Activated CD4-positive, alpha-beta memory T cell treated with anti-CD3 and anti-CD28 coated beads, Interleukin-2, amount 10 ng/mL, durations not matched to agents 7 days and 5 days (primary cell): ENCODE measurements around the gene ALDH16A1. TPM values are rescaled to one million over a fixed set of nuclear protein-coding genes. Genes with fewer than 3 reads are reported as not detected.
"Not testable (repeated sequence)": the region's sequence is repeated elsewhere in the genome, so short reads cannot be mapped to it uniquely, and the experiment has no call there.

ENCODE experiments used
- CTCF ChIA-PET: fragments of 350-600 bp; sonication (Branson Sonifier 250); formaldehyde crosslinking; loops from one replicate; lab custom pipeline; 2021; ENCODE audit warnings: antibody characterized with exemption, inconsistent platforms; lab: Charles Lee
- POLR2A ChIA-PET: fragments of 350-600 bp; sonication (Branson Sonifier 250); formaldehyde crosslinking; loops from one replicate; lab custom pipeline; 2021; ENCODE audit warnings: antibody characterized with exemption; lab: Charles Lee
- DNase-seq: peaks from one replicate; pipeline ENCODE4 v3.0.0-alpha.2; 2020
- H3K27ac Mint-ChIP-seq: one replicate; pipeline ENCODE4 v1.8.0; 2021; ENCODE audit warnings: mild to moderate bottlenecking, mixed read lengths
- H3K27me3 Mint-ChIP-seq: one replicate; pipeline ENCODE4 v1.8.0; 2021; ENCODE audit warnings: mixed read lengths
- H3K36me3 Mint-ChIP-seq: one replicate; pipeline ENCODE4 v1.8.0; 2021; ENCODE audit warnings: low read depth, mixed read lengths
- H3K4me1 Mint-ChIP-seq: one replicate; pipeline ENCODE4 v1.8.0; 2021; ENCODE audit warnings: mixed read lengths
- H3K4me3 Mint-ChIP-seq: one replicate; pipeline ENCODE4 v1.8.0; 2021; ENCODE audit warnings: mild to moderate bottlenecking, mixed read lengths
- H3K9me3 Mint-ChIP-seq: one replicate; pipeline ENCODE4 v1.8.0; 2021; ENCODE audit warnings: mixed read lengths
- total RNA-seq, 2 experiments: library from RNA; stranded (reverse); gene quantifications; one replicate each; pipeline ENCODE4 v1.2.3, GENCODE V29; 2021

Gene ALDH16A1
- total RNA-seq, 2 experiments from 2014 or later: 34.1 to 36.6 TPM

DNA sequence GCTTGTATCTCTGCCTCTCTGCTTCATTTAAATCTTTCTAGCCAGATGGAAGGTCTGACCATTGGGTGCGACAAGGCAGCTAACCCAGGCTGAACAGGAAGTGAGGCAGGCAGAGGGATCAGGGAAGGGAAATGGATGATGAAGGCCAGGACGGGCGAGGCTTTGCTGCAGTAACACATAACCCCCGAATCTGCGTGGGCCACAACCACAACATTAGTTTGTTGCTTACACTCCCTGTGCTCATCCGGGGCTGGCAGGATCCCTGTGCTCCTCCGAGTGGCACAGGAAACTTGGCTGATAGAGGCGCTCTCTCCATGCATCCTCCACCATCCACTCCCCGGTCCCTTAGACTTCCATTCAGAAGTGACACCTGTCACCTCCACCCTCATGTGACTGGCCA is 19.9 kb downstream of the ALDH16A1 start:
- H3K9me3 Mint-ChIP-seq: no peaks in the 10 kb centered on the region
- peak overlapping the region; percentile 97 for H3K4me3 Mint-ChIP-seq
- ChIA-PET POLR2A (interaction anchor here (0.6 to 10.7 kb wide), 13 partner anchors 10 to 204 kb away, joined by 3 to 192 read pairs (median 6); partner anchors contain the start of genes ALDH16A1, PIH1D1, PRMT1 and RPL13A), CTCF (interaction anchor here (0.6 to 5.9 kb wide), 20 partner anchors 15 to 203 kb away, joined by 3 to 159 read pairs (median 4); partner anchors contain the start of genes ALDH16A1, PIH1D1, PRMT1 and RPL13A)
- peaks cover 27% of the 10 kb centered on the region for H3K36me3 Mint-ChIP-seq
- H3K27ac Mint-ChIP-seq: peak overlapping the region; percentile 92
- peaks cover 68% of the 10 kb centered on the region for H3K4me1 Mint-ChIP-seq
- no peaks in the 10 kb centered on the region for H3K27me3 Mint-ChIP-seq
- no peak for DNase-seq

DNA sequence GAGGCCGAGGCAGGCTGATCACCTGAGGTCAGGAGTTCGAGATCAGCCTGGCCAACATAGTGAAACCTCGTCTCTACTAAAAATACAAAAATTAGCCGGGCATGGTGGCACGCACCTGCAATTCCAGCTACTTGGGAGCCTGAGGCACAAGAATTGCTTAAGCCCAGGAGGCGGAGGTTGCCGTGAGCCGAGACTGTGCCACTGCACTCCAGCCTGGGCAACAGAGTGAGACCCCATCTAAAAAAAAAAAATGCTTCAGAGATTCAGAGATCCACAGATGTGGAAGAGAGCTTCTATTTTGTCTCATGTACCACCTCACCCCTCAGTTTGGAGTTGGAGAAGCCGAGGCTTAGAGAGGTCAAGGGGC is 20.5 kb downstream of the ALDH16A1 start:
- CTCF ChIA-PET: interaction anchor here (0.6 to 5.9 kb wide), 20 partner anchors 15 to 376 kb away, joined by 3 to 159 read pairs (median 4); partner anchors contain the start of genes ALDH16A1, PIH1D1, PRMT1 and RPL13A
- peaks cover 27% of the 10 kb centered on the region for H3K36me3 Mint-ChIP-seq
- H3K9me3 Mint-ChIP-seq, H3K27me3 Mint-ChIP-seq, DNase-seq: not testable (repeated sequence)
- H3K4me1 Mint-ChIP-seq: peaks cover 62% of the 10 kb centered on the region
- H3K27ac Mint-ChIP-seq: peak overlapping the region; percentile 92
- H3K4me3 Mint-ChIP-seq: peak overlapping the region; percentile 97
- POLR2A ChIA-PET: interaction anchor here (0.6 to 10.7 kb wide), 13 partner anchors 9 to 203 kb away, joined by 3 to 192 read pairs (median 6); partner anchors contain the start of genes ALDH16A1, PIH1D1, PRMT1 and RPL13A

DNA sequence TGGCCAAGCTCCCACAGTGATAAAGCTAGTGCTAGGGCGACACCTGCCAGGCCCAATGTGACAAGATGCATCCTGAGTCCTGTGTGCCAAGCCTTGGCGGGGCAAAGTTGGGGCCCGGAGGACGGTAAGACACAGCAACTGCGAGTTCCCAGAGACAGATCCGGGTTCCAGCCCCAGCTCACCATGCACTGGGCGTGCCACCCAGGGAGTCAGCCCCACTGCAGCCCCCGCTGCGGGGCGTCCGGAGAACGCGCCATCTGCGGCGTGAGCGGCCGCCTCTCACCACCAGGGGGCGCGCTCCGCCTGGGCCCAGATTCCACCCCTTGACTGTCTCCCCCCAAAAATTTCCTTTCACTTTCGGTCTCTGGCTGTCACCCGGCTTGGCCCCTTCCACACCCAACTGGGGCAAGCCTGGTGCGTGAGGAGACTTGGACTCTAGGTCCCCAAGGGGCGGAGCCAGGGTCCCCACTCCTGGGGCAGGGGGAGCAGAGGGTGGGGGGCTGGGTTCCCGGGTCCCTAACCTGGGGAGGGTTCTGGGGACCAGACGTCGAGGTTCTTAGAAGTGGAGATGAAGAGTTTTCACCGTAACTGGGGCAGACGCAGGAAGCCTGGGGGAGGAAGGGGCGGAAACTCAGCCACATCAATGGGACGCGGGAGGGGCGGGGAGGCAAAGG is 21.0 kb downstream of the ALDH16A1 start, which contains the start of gene FLT3LG:
Gene FLT3LG (plus strand): TSS at position 348 of the 674 bp plus-strand sequence. CDS start 425 bp downstream, outside the sequence.
- H3K4me1 Mint-ChIP-seq: peaks cover 60% of the 10 kb centered on the region
- no peaks in the 10 kb centered on the region for H3K27me3 Mint-ChIP-seq
- no peaks in the 10 kb centered on the region for H3K9me3 Mint-ChIP-seq
- DNase-seq: peak; percentile 94
- ChIA-PET POLR2A (interaction anchor here (0.9 to 10.7 kb wide), 11 partner anchors 14 to 203 kb away, joined by 3 to 192 read pairs (median 6); partner anchors contain the start of genes ALDH16A1, PIH1D1, PRMT1 and RPL13A), CTCF (interaction anchor here (0.6 to 5.9 kb wide), 20 partner anchors 14 to 376 kb away, joined by 3 to 159 read pairs (median 4); partner anchors contain the start of genes ALDH16A1, PIH1D1, PRMT1 and RPL13A)
- peak within 1 kb of the TSS; percentile 97 for H3K4me3 Mint-ChIP-seq
- H3K27ac Mint-ChIP-seq: peak within 1 kb of the TSS; percentile 92
- peaks cover 26% of the 10 kb centered on the region for H3K36me3 Mint-ChIP-seq

DNA sequence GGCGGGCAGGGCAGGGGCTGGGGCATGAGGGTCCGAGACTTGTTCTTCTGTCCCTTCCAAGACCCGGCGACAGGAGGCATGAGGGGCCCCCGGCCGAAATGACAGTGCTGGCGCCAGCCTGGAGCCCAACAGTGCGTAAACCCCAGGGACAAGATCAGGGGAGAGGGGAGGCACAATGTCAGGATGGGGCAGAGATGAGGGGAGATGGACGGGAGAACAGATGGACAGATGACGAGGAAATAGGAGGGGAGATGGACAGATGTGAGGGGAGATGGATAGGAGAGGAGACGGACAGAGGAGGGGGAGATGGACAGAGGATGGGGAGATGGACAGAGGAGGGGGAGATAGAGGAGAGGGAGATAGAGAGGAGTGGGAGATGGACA is 21.5 kb downstream of the ALDH16A1 start:
- peak overlapping the region; percentile 92 for H3K27ac Mint-ChIP-seq
- DNase-seq: no peak
- CTCF ChIA-PET: interaction anchor here (2.1 to 5.9 kb wide), 3 partner anchors 20 to 72 kb away, joined by 13 to 159 read pairs (median 16); partner anchors contain the start of genes ALDH16A1 and PIH1D1
- H3K27me3 Mint-ChIP-seq: no peaks in the 10 kb centered on the region
- H3K4me1 Mint-ChIP-seq: peaks cover 57% of the 10 kb centered on the region
- POLR2A ChIA-PET: interaction anchor here (1.0 to 10.7 kb wide), 12 partner anchors 10 to 202 kb away, joined by 3 to 192 read pairs (median 12); partner anchors contain the start of genes ALDH16A1, PIH1D1, PRMT1 and RPL13A
- peak overlapping the region; percentile 97 for H3K4me3 Mint-ChIP-seq
- peaks cover 25% of the 10 kb centered on the region for H3K36me3 Mint-ChIP-seq
- H3K9me3 Mint-ChIP-seq: no peaks in the 10 kb centered on the region

DNA sequence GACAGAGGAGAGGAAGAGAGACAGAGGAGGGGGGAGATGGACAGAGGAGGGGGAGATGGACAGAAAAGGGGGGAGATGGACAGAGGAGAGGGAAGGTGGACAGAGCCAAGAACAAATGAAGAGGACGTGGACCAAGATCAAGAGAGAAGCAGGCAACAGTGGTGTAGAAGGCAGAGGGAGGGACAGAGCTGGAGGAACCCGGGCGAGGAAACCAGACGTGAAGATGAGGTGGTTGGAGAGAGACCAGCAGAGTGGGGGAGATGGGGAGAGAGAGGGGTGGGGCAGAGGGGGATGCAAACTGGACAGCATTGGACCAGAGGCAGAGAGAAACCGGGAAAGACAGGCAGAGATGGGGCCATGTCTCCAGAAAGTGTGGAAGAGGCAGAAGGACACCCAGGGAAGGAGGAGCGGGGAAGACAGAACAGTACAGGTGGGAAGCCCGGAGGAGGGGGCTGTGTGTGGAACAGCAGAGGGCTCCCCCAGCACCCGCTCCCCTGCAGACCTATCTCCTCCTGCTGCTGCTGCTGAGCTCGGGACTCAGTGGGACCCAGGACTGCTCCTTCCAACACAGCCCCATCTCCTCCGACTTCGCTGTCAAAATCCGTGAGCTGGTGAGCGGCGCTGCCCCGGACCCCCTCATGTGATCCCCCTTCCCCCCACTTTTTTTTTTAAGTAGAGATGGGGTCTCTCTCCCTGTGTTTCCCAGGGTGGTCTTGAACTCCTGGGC is 22.3 kb downstream of the ALDH16A1 start:
- no peak for DNase-seq
- POLR2A ChIA-PET: interaction anchor here (1.0 to 4.8 kb wide), 11 partner anchors 10 to 165 kb away, joined by 3 to 68 read pairs (median 5); partner anchors contain the start of genes ALDH16A1, NOSIP, PIH1D1 and RPL13A
- CTCF ChIA-PET: interaction anchor here (0.5 to 2.3 kb wide), 26 partner anchors 10 to 476 kb away, joined by 3 to 16 read pairs (median 4); partner anchors contain the start of genes ALDH16A1, PIH1D1, RPL13A and RPS11
- Mint-ChIP-seq H3K4me1 (peaks cover 53% of the 10 kb centered on the region), H3K4me3 (peak overlapping the region; percentile 97), H3K27ac (peak overlapping the region; percentile 92), H3K9me3 (no peaks in the 10 kb centered on the region), H3K36me3 (peaks cover 32% of the 10 kb centered on the region), H3K27me3 (no peaks in the 10 kb centered on the region)

DNA sequence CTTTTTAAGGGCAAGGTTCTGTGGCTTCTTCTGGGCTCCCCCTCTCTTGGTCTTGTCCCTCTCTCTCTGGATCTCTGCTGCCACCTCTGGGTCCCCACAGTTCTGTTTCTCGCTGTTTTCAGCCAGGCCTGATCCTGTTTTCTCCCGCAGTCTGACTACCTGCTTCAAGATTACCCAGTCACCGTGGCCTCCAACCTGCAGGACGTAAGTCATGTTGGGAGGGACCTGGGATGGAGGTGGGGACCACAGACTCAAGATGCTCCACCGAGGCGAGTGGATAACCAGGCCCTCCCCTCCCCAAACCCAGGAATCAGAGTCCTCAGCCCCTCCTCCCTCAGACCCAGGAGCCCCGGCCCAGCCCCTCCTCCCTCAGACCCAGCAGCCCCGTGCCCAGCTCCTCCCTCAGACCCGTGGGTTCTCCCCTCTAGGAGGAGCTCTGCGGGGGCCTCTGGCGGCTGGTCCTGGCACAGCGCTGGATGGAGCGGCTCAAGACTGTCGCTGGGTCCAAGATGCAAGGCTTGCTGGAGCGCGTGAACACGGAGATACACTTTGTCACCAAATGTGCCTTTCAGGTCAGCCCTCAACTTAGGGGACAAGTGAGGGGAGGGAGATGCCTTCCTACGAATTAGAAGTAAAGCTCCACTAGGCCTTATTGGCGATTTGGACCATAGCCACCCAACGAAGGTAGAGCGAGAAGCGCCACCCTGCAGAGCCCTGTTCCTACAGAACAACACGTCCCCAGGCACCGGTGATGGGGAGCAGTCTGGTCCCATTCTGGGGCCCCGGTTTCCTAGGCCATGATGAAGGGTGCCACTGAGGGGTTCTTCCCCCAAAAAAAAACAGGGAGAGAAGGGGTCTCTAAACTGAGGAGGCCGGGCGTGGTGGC is 23.2 kb downstream of the ALDH16A1 start:
- Mint-ChIP-seq H3K36me3 (peaks cover 36% of the 10 kb centered on the region), H3K9me3 (no peaks in the 10 kb centered on the region), H3K27ac (peak overlapping the region; percentile 92), H3K4me1 (peaks cover 49% of the 10 kb centered on the region), H3K27me3 (no peaks in the 10 kb centered on the region), H3K4me3 (peak overlapping the region; percentile 97)
- ChIA-PET POLR2A (interaction anchor here (1.0 to 4.8 kb wide), 11 partner anchors 9 to 164 kb away, joined by 3 to 68 read pairs (median 5); partner anchors contain the start of genes ALDH16A1, NOSIP, PIH1D1 and RPL13A), CTCF (interaction anchor here (0.6 to 2.3 kb wide), 30 partner anchors 9 to 476 kb away, joined by 3 to 16 read pairs (median 4); partner anchors contain the start of genes ALDH16A1, PIH1D1, RPL13A and RPS11)
- peak; percentile 83 for DNase-seq

DNA sequence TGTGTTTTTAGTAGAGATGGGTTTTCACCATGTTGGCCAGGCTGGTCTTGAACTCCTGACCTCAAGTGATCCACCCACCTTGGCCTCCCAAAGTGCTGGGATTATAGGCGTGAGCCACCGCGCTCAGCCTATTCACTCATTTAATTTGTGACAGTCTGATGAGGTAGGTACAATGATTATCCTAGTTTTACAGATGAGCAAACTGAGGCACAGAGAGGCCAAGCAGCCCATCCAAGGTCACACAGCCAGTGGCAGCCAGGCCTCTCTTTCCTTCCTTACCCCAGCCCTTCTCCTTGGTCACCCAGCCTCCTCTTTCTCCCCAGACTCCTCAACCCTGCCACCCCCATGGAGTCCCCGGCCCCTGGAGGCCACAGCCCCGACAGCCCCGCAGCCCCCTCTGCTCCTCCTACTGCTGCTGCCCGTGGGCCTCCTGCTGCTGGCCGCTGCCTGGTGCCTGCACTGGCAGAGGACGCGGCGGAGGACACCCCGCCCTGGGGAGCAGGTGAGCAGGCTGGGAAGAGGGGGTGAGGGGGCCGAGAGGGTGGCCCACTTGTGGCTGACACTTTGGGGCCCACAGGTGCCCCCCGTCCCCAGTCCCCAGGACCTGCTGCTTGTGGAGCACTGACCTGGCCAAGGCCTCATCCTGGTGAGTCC is 27.1 kb downstream of the ALDH16A1 start:
- CTCF ChIA-PET: interaction anchor here (0.7 kb wide), 1 partner anchor 387 kb away, joined by 5 read pairs; the partner anchor contains the start of gene PNKP
- H3K4me3 Mint-ChIP-seq: no peak overlapping the region
- H3K27ac Mint-ChIP-seq: no peak overlapping the region
- H3K4me1 Mint-ChIP-seq: peaks cover 33% of the 10 kb centered on the region
- no peaks in the 10 kb centered on the region for H3K9me3 Mint-ChIP-seq
- no peak for DNase-seq
- POLR2A ChIA-PET: interaction anchor here (1.6 kb wide), 1 partner anchor 9 kb away, joined by 4 read pairs; no protein-coding TSS in a partner anchor
- no peaks in the 10 kb centered on the region for H3K27me3 Mint-ChIP-seq
- H3K36me3 Mint-ChIP-seq: peaks cover 66% of the 10 kb centered on the region

DNA sequence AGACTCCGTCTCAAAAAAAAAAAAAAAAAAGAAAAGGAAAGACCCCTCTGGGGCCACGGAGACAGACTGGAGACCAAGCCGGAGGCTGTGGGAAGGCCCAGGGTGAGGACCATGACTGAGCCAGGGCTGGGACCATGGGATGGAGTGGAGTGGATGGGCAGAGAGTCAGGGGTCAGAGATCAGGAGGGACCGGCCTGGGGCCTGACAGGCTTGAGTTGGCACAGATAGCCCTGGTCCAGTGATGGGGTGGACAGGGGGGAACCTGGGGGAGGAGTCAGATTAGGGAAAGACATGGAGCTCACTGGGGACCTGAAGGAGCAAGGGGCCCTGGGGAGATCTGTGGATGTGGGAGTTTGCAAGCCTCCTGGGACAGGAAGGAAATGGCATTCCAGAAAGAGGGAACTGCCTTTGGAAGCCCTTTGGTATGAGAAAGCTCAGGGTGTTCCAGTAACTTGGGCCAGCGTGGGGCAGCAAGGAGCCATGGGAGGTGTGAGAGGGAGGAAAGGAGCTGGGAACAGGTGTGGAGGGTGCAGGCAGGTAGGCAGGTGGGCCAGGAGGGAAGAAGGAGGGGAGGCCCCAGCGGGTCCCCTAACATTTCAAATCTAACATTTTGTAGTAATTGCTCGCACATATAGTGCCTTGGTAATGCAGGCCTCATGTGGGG is 28.1 kb downstream of the ALDH16A1 start:
- DNase-seq: no peak
- Mint-ChIP-seq H3K27ac (no peak overlapping the region), H3K9me3 (no peaks in the 10 kb centered on the region), H3K27me3 (no peaks in the 10 kb centered on the region), H3K36me3 (peaks cover 64% of the 10 kb centered on the region), H3K4me3 (no peak overlapping the region), H3K4me1 (peaks cover 32% of the 10 kb centered on the region)
- CTCF ChIA-PET: interaction anchor here (0.7 to 1.6 kb wide), 3 partner anchors 14 to 386 kb away, joined by 4 to 5 read pairs (median 5); partner anchors contain the start of gene PNKP
- POLR2A ChIA-PET: interaction anchor here (1.6 kb wide), 1 partner anchor 8 kb away, joined by 4 read pairs; no protein-coding TSS in a partner anchor

DNA sequence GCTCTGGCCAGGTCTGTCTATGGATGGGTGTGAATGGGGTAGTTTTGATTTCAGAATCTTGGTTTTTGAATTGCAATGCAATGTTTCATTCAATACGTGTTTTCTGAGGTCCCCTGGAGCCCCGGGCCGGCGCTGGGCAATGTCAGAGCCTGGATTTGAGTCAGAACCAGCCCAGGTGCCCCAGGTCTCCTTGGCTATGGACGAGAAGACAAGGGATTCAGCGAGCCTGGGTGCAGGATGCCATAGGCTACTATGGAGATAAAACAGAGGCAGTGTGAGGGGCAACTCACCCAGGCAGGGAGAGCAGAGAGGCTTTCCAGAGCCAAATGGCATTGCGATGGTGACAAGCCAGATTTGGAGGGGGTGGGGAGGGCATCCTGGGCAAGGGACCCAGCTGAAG is 33.2 kb downstream of the ALDH16A1 start:
- peaks cover 84% of the 10 kb centered on the region for H3K36me3 Mint-ChIP-seq
- H3K27ac Mint-ChIP-seq: peak overlapping the region; percentile 33
- no peaks in the 10 kb centered on the region for H3K9me3 Mint-ChIP-seq
- ChIA-PET POLR2A (interaction anchor here (2.5 to 2.7 kb wide), 2 partner anchors 10 to 156 kb away, joined by 10 to 18 read pairs; partner anchors contain the start of gene SCAF1), CTCF (interaction anchor here (2.8 kb wide), 1 partner anchor 10 kb away, joined by 9 read pairs; no protein-coding TSS in a partner anchor)
- H3K4me3 Mint-ChIP-seq: no peak overlapping the region
- no peaks in the 10 kb centered on the region for H3K27me3 Mint-ChIP-seq
- peaks cover 40% of the 10 kb centered on the region for H3K4me1 Mint-ChIP-seq
- DNase-seq: no peak

DNA sequence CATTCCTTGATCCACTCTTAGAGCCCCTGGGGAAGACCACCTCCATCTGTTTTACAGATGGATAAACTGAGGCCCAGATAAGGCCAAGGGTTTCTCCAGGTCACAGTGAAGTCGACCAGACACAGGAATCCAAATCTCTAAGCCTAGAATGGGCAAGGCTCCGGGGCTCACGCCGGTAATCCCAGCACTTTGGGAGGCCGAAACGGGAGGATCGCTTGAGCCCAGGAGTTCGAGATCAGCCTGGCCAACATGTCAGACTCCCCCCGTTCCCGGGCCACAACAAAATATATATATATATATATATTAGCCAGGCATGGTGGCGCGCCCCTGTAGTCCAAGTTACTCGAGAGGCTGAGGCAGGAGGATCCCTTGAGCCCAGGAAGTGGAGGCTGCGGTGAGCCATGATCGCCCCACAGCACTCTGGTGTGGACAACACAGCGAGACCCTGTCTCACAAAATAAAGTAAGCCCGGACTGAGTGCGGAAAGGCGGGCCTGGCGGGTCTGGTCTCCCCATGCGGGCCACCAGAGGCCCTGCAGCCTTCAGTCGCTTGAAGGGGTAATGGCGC is 33.8 kb downstream of the ALDH16A1 start:
- no peaks in the 10 kb centered on the region for H3K27me3 Mint-ChIP-seq
- H3K4me1 Mint-ChIP-seq: peaks cover 43% of the 10 kb centered on the region

More for the DNA sequence above, 33.8 kb downstream of the ALDH16A1 start:
- no peak for DNase-seq
- Mint-ChIP-seq H3K27ac (peak overlapping the region; percentile 87), H3K9me3 (no peaks in the 10 kb centered on the region), H3K4me3 (peak overlapping the region; percentile 95), H3K36me3 (peaks cover 85% of the 10 kb centered on the region)
- CTCF ChIA-PET: interaction anchor here (1.7 to 2.8 kb wide), 3 partner anchors 10 kb away, joined by 3 to 15 read pairs (median 9); partner anchors contain the start of gene RPS11
- POLR2A ChIA-PET: interaction anchor here (1.1 to 4.6 kb wide), 12 partner anchors 10 to 189 kb away, joined by 3 to 68 read pairs (median 10); partner anchors contain the start of genes ALDH16A1, FLT3LG, PIH1D1 and SCAF1
